HUDEP-2 (cell line): ENCODE measurements around the gene PCYOX1L.

Source experiments
- DNase-seq, 76 experiments: peaks; one replicate each; lab custom pipeline; 2025; ENCODE audit not compliant: unreplicated experiment in 76 of 76; lab: John Stamatoyannopoulos, UW

Gene PCYOX1L

GRCh38 chr5:149418910-149419531 is 61.2 kb downstream of the PCYOX1L start:
- DNase-seq, result no peak
